Measurements from ENCODE around the gene UFSP2. TPM values are rescaled to one million over a fixed set of nuclear protein-coding genes. Genes with fewer than 3 reads are reported as not detected.

Gene UFSP2
- polyA plus RNA-seq, 2 donors = 8.3 to 18.1 TPM

DNA sequence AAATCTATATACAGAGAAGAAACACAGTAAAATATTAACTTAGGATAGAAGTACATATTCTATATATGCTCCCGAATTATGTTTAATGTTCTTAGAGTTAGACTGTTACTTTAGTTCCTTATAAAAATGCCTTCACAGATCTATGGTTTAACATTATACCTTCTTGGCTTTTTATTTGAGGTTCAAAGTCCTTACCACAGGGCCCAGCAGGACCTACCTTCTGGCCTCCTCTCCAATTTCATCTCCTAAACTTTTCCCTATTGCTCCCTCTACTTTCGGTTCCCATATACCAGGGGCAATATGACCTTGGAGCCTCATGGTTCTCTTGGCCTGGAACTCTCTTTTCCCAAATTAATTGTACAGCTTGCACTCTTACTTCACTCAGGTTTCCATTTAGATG, 17.3 kb downstream of the UFSP2 start:
- Histone ChIP-seq H3K36me3 (ENCODE audit: control insufficient read depth in 2 of 2, insufficient read depth in 2 of 2, low read length in 1 of 2) (peaks cover 0 to 6% of the 10 kb centered on the region in 2 donors), H3K4me3 (ENCODE audit: low read depth in 1 of 2, low read length in 2 of 2) (no peak overlapping the region), H3K27ac (ENCODE audit: low read depth in 2 of 2, low read length in 1 of 2) (no peak overlapping the region), H3K9me3 (ENCODE audit: control insufficient read depth in 2 of 2, insufficient read depth in 1 of 2, low read depth in 1 of 2, low read length in 1 of 2) (no peaks in the 10 kb centered on the region), H3K27me3 (ENCODE audit: control insufficient read depth in 1 of 2, insufficient read depth in 2 of 2, low read length in 2 of 2) (no peaks in the 10 kb centered on the region), H3K4me1 (ENCODE audit: control insufficient read depth in 2 of 2, insufficient read depth in 2 of 2, low read length in 1 of 2) (no peaks in the 10 kb centered on the region)
- WGBS, 2 donors = 92 to 97% methylated on average over 2 of the region's 2 CpGs

DNA sequence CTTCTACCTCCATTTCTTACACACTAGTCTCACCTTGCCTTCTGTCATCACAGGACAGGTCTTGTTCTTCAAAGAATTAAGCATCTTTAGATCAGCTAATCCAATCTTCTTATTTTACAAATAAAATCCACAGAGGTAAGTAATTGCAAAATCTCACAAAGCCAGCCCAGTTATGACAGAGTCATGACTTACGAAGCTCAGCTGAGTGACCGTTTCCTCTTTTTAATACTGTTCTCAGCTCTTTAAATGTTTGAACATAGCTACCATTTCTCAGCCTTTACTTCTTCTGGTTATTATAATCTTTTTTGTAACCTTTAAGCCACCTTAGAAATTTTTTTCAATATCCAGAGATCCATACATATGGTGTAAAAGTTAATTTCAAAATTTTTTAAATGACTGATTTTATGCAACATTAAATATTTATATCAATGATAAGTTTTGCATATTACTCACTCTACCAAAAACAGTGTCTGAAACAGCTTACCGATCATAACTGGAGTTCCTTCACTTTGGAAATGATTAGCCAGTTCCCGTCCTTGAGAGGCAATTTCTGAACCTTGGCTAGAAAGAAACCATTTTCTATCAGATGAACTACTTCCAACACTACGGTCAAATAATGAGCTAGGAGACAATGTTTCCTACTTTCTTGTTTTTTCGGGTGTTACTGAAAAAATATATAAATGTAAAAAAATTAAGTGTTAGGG, 20.3 kb downstream of the UFSP2 start:
- H3K4me3 ChIP-seq (ENCODE audit: low read depth in 1 of 2, low read length in 2 of 2) = no peak overlapping the region
- WGBS, 2 donors = 72 to 86% methylated on average over 6 of the region's 6 CpGs
- no peaks in the 10 kb centered on the region for H3K4me1 ChIP-seq (ENCODE audit: control insufficient read depth in 2 of 2, insufficient read depth in 2 of 2, low read length in 1 of 2)
- peaks cover 0 to 3% of the 10 kb centered on the region in 2 donors for H3K36me3 ChIP-seq (ENCODE audit: control insufficient read depth in 2 of 2, insufficient read depth in 2 of 2, low read length in 1 of 2)
- no peak overlapping the region for H3K27ac ChIP-seq (ENCODE audit: low read depth in 2 of 2, low read length in 1 of 2)
- no peaks in the 10 kb centered on the region for H3K27me3 ChIP-seq (ENCODE audit: control insufficient read depth in 1 of 2, insufficient read depth in 2 of 2, low read length in 2 of 2)
- no peaks in the 10 kb centered on the region for H3K9me3 ChIP-seq (ENCODE audit: control insufficient read depth in 2 of 2, insufficient read depth in 1 of 2, low read depth in 1 of 2, low read length in 1 of 2)

DNA sequence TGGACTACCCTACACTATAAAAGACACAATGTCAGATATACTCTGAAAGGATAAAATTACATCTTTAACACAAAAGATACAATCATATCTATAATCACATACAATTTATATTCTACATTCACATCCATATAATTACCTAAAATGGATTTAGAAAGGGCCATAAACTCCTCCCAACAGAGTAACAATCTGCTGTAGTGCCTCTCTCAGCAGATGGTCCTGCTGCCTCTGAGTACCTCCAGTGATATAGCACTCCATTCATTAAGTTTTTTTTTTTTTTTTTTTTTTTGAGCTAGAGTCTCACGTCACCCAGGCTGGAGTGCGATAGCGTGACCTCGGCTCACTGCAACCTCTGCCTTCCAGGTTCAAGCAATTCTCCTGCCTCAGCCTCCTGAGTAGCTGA, 21.7 kb downstream of the UFSP2 start:
- H3K4me1 ChIP-seq (ENCODE audit: control insufficient read depth in 2 of 2, insufficient read depth in 2 of 2, low read length in 1 of 2) = no peaks in the 10 kb centered on the region
- H3K27ac ChIP-seq (ENCODE audit: low read depth in 2 of 2, low read length in 1 of 2) = no peak overlapping the region
- H3K4me3 ChIP-seq (ENCODE audit: low read depth in 1 of 2, low read length in 2 of 2) = no peak overlapping the region
- peaks cover 0 to 3% of the 10 kb centered on the region in 2 donors for H3K36me3 ChIP-seq (ENCODE audit: control insufficient read depth in 2 of 2, insufficient read depth in 2 of 2, low read length in 1 of 2)
- 90 to 94% methylated on average over 4 of the region's 4 CpGs for WGBS, 2 donors
- H3K9me3 ChIP-seq (ENCODE audit: control insufficient read depth in 2 of 2, insufficient read depth in 1 of 2, low read depth in 1 of 2, low read length in 1 of 2) = no peaks in the 10 kb centered on the region
- H3K27me3 ChIP-seq (ENCODE audit: control insufficient read depth in 1 of 2, insufficient read depth in 2 of 2, low read length in 2 of 2) = no peaks in the 10 kb centered on the region

GRCh38 chr4:185399466-185399865, 26.3 kb downstream of the UFSP2 start:
- no peaks in the 10 kb centered on the region for H3K9me3 ChIP-seq (ENCODE audit: control insufficient read depth in 2 of 2, insufficient read depth in 1 of 2, low read depth in 1 of 2, low read length in 1 of 2)
- 44 to 47% methylated on average over 8 of the region's 8 CpGs for WGBS, 2 donors
- H3K36me3 ChIP-seq (ENCODE audit: control insufficient read depth in 2 of 2, insufficient read depth in 2 of 2, low read length in 1 of 2) = peaks cover 0 to 3% of the 10 kb centered on the region in 2 donors
- H3K4me3 ChIP-seq (ENCODE audit: low read depth in 1 of 2, low read length in 2 of 2) = peak overlapping the region in 1 of 2 donors; percentile 44
- no peaks in the 10 kb centered on the region for H3K4me1 ChIP-seq (ENCODE audit: control insufficient read depth in 2 of 2, insufficient read depth in 2 of 2, low read length in 1 of 2)
- H3K27ac ChIP-seq (ENCODE audit: low read depth in 2 of 2, low read length in 1 of 2) = peak overlapping the region in 1 of 2 donors; percentile 49
- H3K27me3 ChIP-seq (ENCODE audit: control insufficient read depth in 1 of 2, insufficient read depth in 2 of 2, low read length in 2 of 2) = no peaks in the 10 kb centered on the region

GRCh38 chr4:185398618-185399017, 27.1 kb downstream of the UFSP2 start:
- no peaks in the 10 kb centered on the region for H3K4me1 ChIP-seq (ENCODE audit: control insufficient read depth in 2 of 2, insufficient read depth in 2 of 2, low read length in 1 of 2)

GRCh38 chr4:185396724-185397385, 28.9 kb downstream of the UFSP2 start, which contains the start of gene ANKRD37:
TSS of gene ANKRD37 (plus strand) at chr4:185396841. CDS start at chr4:185396924, 83 bp downstream.
- WGBS, 2 donors = 7 to 10% methylated on average over 38 of the region's 38 CpGs
- Histone ChIP-seq H3K27ac (ENCODE audit: low read depth in 2 of 2, low read length in 1 of 2) (peak within 1 kb of the TSS; percentile 100), H3K4me1 (ENCODE audit: control insufficient read depth in 2 of 2, insufficient read depth in 2 of 2, low read length in 1 of 2) (no peaks in the 10 kb centered on the region), H3K27me3 (ENCODE audit: control insufficient read depth in 1 of 2, insufficient read depth in 2 of 2, low read length in 2 of 2) (no peaks in the 10 kb centered on the region), H3K4me3 (ENCODE audit: low read depth in 1 of 2, low read length in 2 of 2) (peak within 1 kb of the TSS; percentile 54 to 77), H3K36me3 (ENCODE audit: control insufficient read depth in 2 of 2, insufficient read depth in 2 of 2, low read length in 1 of 2) (peaks cover 0 to 3% of the 10 kb centered on the region in 2 donors), H3K9me3 (ENCODE audit: control insufficient read depth in 2 of 2, insufficient read depth in 1 of 2, low read depth in 1 of 2, low read length in 1 of 2) (no peaks in the 10 kb centered on the region)

More at GRCh38 chr4:185398618-185399017, 27.1 kb downstream of the UFSP2 start:
- Histone ChIP-seq H3K27me3 (ENCODE audit: control insufficient read depth in 1 of 2, insufficient read depth in 2 of 2, low read length in 2 of 2) (no peaks in the 10 kb centered on the region), H3K4me3 (ENCODE audit: low read depth in 1 of 2, low read length in 2 of 2) (peak overlapping the region in 1 of 2 donors; percentile 44), H3K9me3 (ENCODE audit: control insufficient read depth in 2 of 2, insufficient read depth in 1 of 2, low read depth in 1 of 2, low read length in 1 of 2) (no peaks in the 10 kb centered on the region), H3K36me3 (ENCODE audit: control insufficient read depth in 2 of 2, insufficient read depth in 2 of 2, low read length in 1 of 2) (peaks cover 0 to 3% of the 10 kb centered on the region in 2 donors), H3K27ac (ENCODE audit: low read depth in 2 of 2, low read length in 1 of 2) (peak overlapping the region in 1 of 2 donors; percentile 53)
- WGBS, 2 donors = 11 to 21% methylated on average over 2 of the region's 2 CpGs

GRCh38 chr4:185395956-185396723, 29.6 kb downstream of the UFSP2 start:
- Histone ChIP-seq H3K4me3 (ENCODE audit: low read depth in 1 of 2, low read length in 2 of 2) (peak overlapping the region; percentile 54 to 77), H3K27me3 (ENCODE audit: control insufficient read depth in 1 of 2, insufficient read depth in 2 of 2, low read length in 2 of 2) (no peaks in the 10 kb centered on the region), H3K27ac (ENCODE audit: low read depth in 2 of 2, low read length in 1 of 2) (peak overlapping the region; percentile 100), H3K36me3 (ENCODE audit: control insufficient read depth in 2 of 2, insufficient read depth in 2 of 2, low read length in 1 of 2) (no peaks in the 10 kb centered on the region), H3K9me3 (ENCODE audit: control insufficient read depth in 2 of 2, insufficient read depth in 1 of 2, low read depth in 1 of 2, low read length in 1 of 2) (no peaks in the 10 kb centered on the region), H3K4me1 (ENCODE audit: control insufficient read depth in 2 of 2, insufficient read depth in 2 of 2, low read length in 1 of 2) (no peaks in the 10 kb centered on the region)
- WGBS, 2 donors = 0% methylated on average over 92 to 98 of the region's 98 CpGs

- H3K4me1 ChIP-seq (ENCODE audit: control insufficient read depth in 2 of 2, insufficient read depth in 2 of 2, low read length in 1 of 2) = no peaks in the 10 kb centered on the region
- H3K27me3 ChIP-seq (ENCODE audit: control insufficient read depth in 1 of 2, insufficient read depth in 2 of 2, low read length in 2 of 2) = no peaks in the 10 kb centered on the region
- no peaks in the 10 kb centered on the region for H3K36me3 ChIP-seq (ENCODE audit: control insufficient read depth in 2 of 2, insufficient read depth in 2 of 2, low read length in 1 of 2)
- peak within 1 kb of the TSS; percentile 100 for H3K27ac ChIP-seq (ENCODE audit: low read depth in 2 of 2, low read length in 1 of 2)
- WGBS, 2 donors = 4 to 5% methylated on average over 12 of the region's 12 CpGs
- H3K9me3 ChIP-seq (ENCODE audit: control insufficient read depth in 2 of 2, insufficient read depth in 1 of 2, low read depth in 1 of 2, low read length in 1 of 2) = no peaks in the 10 kb centered on the region
- H3K4me3 ChIP-seq (ENCODE audit: low read depth in 1 of 2, low read length in 2 of 2) = peak within 1 kb of the TSS; percentile 54 to 77
Observed at GRCh38 chr4:185395238-185395955, 30.4 kb downstream of the UFSP2 start, which contains the start of gene LRP2BP. TSS of gene LRP2BP (minus strand) at chr4:185395924. CDS start at chr4:185378186, 17,738 bp downstream.

Measured in esophagus (tissue), 2 donors.